GM10847 (cell line): ENCODE measurements around the gene ANXA2.

ENCODE experiments used
- POLR2A ChIP-seq: IDR thresholded peaks from 2 replicates; pipeline ENCODE4 v1.6.1; 2011; ENCODE audit not compliant: insufficient read length; ENCODE audit errors: extremely low read depth

The ANXA2 gene

GRCh38 chr15:60397772-60398445 is at the start of gene ANXA2:
Gene ANXA2 (minus strand): TSS chr15:60397986. CDS start chr15:60386075, 11,911 bp downstream.
- peak; percentile 80 for TF ChIP-seq POLR2A

GRCh38 chr15:60444289-60444912 is 46.6 kb upstream of the ANXA2 start:
- no peak for TF ChIP-seq POLR2A

DNA sequence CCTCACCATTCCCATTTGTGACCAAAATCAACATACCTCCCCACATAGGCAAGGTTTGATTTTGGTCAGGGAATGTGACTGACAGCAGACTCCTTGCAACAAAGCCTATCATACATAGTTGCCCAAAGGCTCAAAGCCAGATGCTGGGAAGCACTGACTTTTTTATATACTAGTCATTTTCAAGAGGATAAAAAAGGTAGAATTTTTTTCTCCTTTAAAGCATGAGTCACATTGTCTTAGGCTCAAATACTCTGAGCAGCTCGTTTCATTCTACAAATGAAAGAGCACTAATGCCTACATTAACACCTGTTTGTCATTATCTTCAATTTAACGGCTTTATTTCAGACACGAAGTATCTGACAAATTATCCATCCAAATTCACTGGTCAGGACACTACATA is 45.0 kb upstream of the ANXA2 start:
- no peak for TF ChIP-seq POLR2A

GRCh38 chr15:60442031-60442650 is 44.4 kb upstream of the ANXA2 start:
- TF ChIP-seq POLR2A, result no peak

GRCh38 chr15:60441331-60441730 is 43.5 kb upstream of the ANXA2 start:
- no peak for TF ChIP-seq POLR2A

GRCh38 chr15:60438646-60439045 is 40.9 kb upstream of the ANXA2 start:
- TF ChIP-seq POLR2A, result no peak

- no peak for TF ChIP-seq POLR2A
These were observed 31.1 kb upstream of the ANXA2 start for GRCh38 chr15:60428935-60429334.

- TF ChIP-seq POLR2A, result no peak
These were observed 29.2 kb upstream of the ANXA2 start for GRCh38 chr15:60426870-60427508.

DNA sequence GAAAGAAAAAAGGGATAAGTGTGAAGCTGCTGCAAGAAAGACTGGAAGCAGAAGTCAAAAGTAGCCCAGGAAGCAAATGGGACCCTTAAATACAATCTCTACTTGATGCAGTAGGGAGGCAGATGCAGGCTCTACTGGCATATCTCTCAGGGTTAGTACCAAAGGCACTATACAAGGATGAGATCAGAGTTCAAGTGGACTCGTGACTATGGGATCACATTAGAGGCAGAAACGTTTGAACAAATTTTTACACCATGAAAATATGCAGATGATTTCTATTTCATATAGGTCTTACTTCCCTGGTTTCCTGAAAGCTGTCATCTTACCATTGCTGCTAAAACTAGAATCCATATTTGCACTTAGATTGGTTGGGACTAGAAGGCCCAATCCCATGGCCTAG is 27.7 kb upstream of the ANXA2 start:
- TF ChIP-seq POLR2A, result no peak

DNA sequence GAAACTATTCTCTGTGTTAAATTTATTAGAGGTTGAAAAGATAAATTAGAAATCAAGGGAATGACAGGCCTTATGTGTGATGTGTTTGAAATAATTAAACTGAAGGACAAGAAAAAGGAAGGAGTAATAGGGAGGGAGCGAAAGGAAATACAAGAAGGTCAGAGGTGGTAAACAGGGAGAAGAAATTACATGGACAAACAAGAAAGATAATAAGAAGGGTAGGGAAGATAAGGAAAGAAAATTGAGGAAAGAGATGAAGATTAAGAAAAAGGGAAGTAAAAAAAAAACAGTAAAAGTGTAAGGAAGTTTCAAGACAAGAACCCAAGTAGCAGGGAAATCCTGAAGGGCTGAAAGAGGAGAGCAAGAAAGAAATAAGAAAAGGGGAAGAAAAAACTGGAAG is 26.2 kb upstream of the ANXA2 start:
- no peak for TF ChIP-seq POLR2A

DNA sequence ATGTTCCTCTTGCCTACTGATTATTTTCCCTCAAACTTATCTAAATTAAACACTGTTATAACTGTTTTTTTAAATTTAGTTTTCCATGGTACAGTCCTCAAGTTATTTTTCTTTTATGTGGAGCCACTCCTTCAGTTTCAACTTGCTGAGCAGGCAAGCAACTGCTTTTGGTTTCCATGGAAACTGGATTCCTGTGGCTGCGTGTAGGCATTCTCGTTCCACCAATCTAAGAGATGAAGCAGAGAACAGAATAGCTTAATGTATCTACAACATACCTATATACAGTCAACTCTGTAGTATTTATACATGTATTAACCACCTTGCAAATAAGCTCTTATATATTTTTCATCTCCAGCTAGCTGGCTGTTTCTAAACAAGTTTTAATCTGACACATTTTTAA is 25.8 kb upstream of the ANXA2 start:
- no peak for TF ChIP-seq POLR2A

- TF ChIP-seq POLR2A, result no peak
These were observed 23.8 kb upstream of the ANXA2 start for GRCh38 chr15:60421544-60421943.

DNA sequence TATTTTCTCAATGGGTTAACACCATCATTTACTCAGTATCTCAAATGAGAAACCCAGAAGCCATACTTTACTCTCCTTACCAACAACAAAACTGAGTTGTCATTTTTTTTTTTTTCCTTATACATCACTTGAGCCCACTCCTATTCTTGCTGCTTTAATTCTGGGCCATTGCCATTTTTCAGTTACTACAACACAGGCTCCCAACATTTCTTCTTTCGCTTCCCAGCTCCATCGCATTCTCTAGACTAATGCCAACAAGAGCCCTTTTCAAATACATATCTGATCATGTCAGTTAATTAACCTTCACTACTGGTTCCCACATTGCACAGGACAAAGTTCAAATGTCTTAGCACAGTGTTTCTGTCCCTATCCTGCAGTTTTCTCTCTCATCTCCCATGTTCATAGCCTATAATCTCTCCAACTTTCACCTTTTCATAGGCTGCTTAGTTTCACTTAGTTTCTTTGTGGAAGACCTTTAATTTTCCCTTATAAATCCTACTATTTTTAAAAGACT is 22.5 kb upstream of the ANXA2 start:
- TF ChIP-seq POLR2A, result no peak

DNA sequence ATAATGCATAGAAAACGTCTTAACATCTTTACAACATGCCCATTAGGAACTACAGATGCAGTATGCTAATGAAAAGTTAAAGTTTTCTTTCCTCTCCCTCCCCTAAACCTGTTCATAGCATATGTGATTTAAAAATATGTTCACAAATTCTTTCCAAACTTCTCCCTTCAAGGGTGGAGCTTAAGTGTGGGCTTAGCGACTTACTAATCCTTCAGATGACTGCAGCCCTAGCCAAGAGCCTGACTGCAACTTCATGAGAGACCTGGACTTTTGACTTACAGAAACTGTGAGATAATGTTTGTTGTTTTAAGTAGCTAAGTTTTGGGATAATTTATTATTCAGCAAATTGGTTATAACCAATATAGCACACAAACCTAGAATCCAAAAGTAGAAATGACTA is 22.0 kb upstream of the ANXA2 start:
- no peak for TF ChIP-seq POLR2A

- no peak for TF ChIP-seq POLR2A
These were observed 20.3 kb upstream of the ANXA2 start for GRCh38 chr15:60418096-60418495.

GRCh38 chr15:60417112-60417511 is 19.3 kb upstream of the ANXA2 start:
- no peak for TF ChIP-seq POLR2A
